Measurements from ENCODE around the gene SMYD3. TPM values are rescaled to one million over a fixed set of nuclear protein-coding genes. Genes with fewer than 3 reads are reported as not detected.

The SMYD3 gene
- total RNA-seq, 1 donor from 2014 or later, result 80.8 TPM

GRCh38 chr1:245990315-245991022 lies 516.6 kb downstream of the SMYD3 start:
- peaks cover 20% of the 10 kb centered on the region for H3K4me1 ChIP-seq (ENCODE audit: insufficient read depth, low read length)
- FAIRE-seq, result no peak
- no peak overlapping the region for H3K4me3 ChIP-seq (ENCODE audit: insufficient read depth, low read depth, low read length)
- Mint-ChIP-seq H3K4me1 (ENCODE audit: low read depth, unreplicated experiment) (peaks cover 24% of the 10 kb centered on the region), H3K4me3 (ENCODE audit: unreplicated experiment) (no peak overlapping the region), H3K27ac (ENCODE audit: unreplicated experiment) (no peak overlapping the region), H3K27me3 (ENCODE audit: low read depth, unreplicated experiment) (no peaks in the 10 kb centered on the region), H3K9me3 (ENCODE audit: unreplicated experiment) (no peaks in the 10 kb centered on the region), H3K36me3 (ENCODE audit: low read depth, unreplicated experiment) (peaks cover 8% of the 10 kb centered on the region)
- H2AFZ ChIP-seq (ENCODE audit: low read depth, low read length), result no peak overlapping the region
- H3K79me2 ChIP-seq (ENCODE audit: insufficient read depth, low read length), result no peaks in the 10 kb centered on the region
- no peak overlapping the region for H3K9ac ChIP-seq (ENCODE audit: low read length)
- H3K27me3 ChIP-seq (ENCODE audit: insufficient read depth, low read length), result no peaks in the 10 kb centered on the region
- TF ChIP-seq CTCF (IDR thresholded peaks at IDR 0.05; ENCODE audit: insufficient read depth, low read depth, low read length) (no peak), EZH2 (IDR thresholded peaks at IDR 0.05; ENCODE audit: insufficient read depth, low read length) (no peak)
- no peaks in the 10 kb centered on the region for H3K9me3 ChIP-seq (ENCODE audit: insufficient read depth, low read depth, low read length)
- H4K20me1 ChIP-seq (ENCODE audit: insufficient read depth, low read length), result no peaks in the 10 kb centered on the region
- no peak overlapping the region for H3K4me2 ChIP-seq (ENCODE audit: low read length)
- no peak overlapping the region for H3K27ac ChIP-seq (ENCODE audit: low read depth, low read length)
- H3K36me3 ChIP-seq (ENCODE audit: insufficient read depth, low read length), result no peaks in the 10 kb centered on the region
- no peak for DNase-seq (ENCODE audit: low read depth)

- Histone ChIP-seq H3K27ac (ENCODE audit: low read depth, low read length) (no peak overlapping the region), H3K79me2 (ENCODE audit: insufficient read depth, low read length) (no peaks in the 10 kb centered on the region), H3K4me2 (ENCODE audit: low read length) (no peak overlapping the region), H3K4me3 (ENCODE audit: insufficient read depth, low read depth, low read length) (no peak overlapping the region), H3K36me3 (ENCODE audit: insufficient read depth, low read length) (no peaks in the 10 kb centered on the region), H3K27me3 (ENCODE audit: insufficient read depth, low read length) (no peaks in the 10 kb centered on the region), H3K9me3 (ENCODE audit: insufficient read depth, low read depth, low read length) (no peaks in the 10 kb centered on the region), H4K20me1 (ENCODE audit: insufficient read depth, low read length) (no peaks in the 10 kb centered on the region), H3K4me1 (ENCODE audit: insufficient read depth, low read length) (peaks cover 20% of the 10 kb centered on the region), H3K9ac (ENCODE audit: low read length) (no peak overlapping the region), H2AFZ (ENCODE audit: low read depth, low read length) (no peak overlapping the region)
- H3K4me1 Mint-ChIP-seq (ENCODE audit: low read depth, unreplicated experiment), result peaks cover 22% of the 10 kb centered on the region
- H3K4me3 Mint-ChIP-seq (ENCODE audit: unreplicated experiment), result no peak overlapping the region
- no peaks in the 10 kb centered on the region for H3K27me3 Mint-ChIP-seq (ENCODE audit: low read depth, unreplicated experiment)
- no peak for FAIRE-seq
- TF ChIP-seq CTCF (IDR thresholded peaks at IDR 0.05; ENCODE audit: insufficient read depth, low read depth, low read length) (no peak), EZH2 (IDR thresholded peaks at IDR 0.05; ENCODE audit: insufficient read depth, low read length) (no peak)
- no peaks in the 10 kb centered on the region for H3K9me3 Mint-ChIP-seq (ENCODE audit: unreplicated experiment)
- H3K27ac Mint-ChIP-seq (ENCODE audit: unreplicated experiment), result no peak overlapping the region
- peaks cover 2% of the 10 kb centered on the region for H3K36me3 Mint-ChIP-seq (ENCODE audit: low read depth, unreplicated experiment)
- no peak for DNase-seq (ENCODE audit: low read depth)
Measured at GRCh38 chr1:245988393-245989078, 518.5 kb downstream of the SMYD3 start.

GRCh38 chr1:245987997-245988392 lies 519.1 kb downstream of the SMYD3 start:
- H3K4me2 ChIP-seq (ENCODE audit: low read length), result no peak overlapping the region
- H3K27me3 ChIP-seq (ENCODE audit: insufficient read depth, low read length), result no peaks in the 10 kb centered on the region
- peaks cover 20% of the 10 kb centered on the region for H3K4me1 ChIP-seq (ENCODE audit: insufficient read depth, low read length)
- Mint-ChIP-seq H3K36me3 (ENCODE audit: low read depth, unreplicated experiment) (peaks cover 1% of the 10 kb centered on the region), H3K27me3 (ENCODE audit: low read depth, unreplicated experiment) (no peaks in the 10 kb centered on the region), H3K4me3 (ENCODE audit: unreplicated experiment) (no peak overlapping the region), H3K4me1 (ENCODE audit: low read depth, unreplicated experiment) (peaks cover 22% of the 10 kb centered on the region), H3K9me3 (ENCODE audit: unreplicated experiment) (no peaks in the 10 kb centered on the region), H3K27ac (ENCODE audit: unreplicated experiment) (no peak overlapping the region)
- no peak overlapping the region for H3K27ac ChIP-seq (ENCODE audit: low read depth, low read length)
- H2AFZ ChIP-seq (ENCODE audit: low read depth, low read length), result no peak overlapping the region
- no peaks in the 10 kb centered on the region for H3K79me2 ChIP-seq (ENCODE audit: insufficient read depth, low read length)
- no peaks in the 10 kb centered on the region for H3K9me3 ChIP-seq (ENCODE audit: insufficient read depth, low read depth, low read length)
- no peaks in the 10 kb centered on the region for H3K36me3 ChIP-seq (ENCODE audit: insufficient read depth, low read length)
- no peak for TF ChIP-seq EZH2 (IDR thresholded peaks at IDR 0.05; ENCODE audit: insufficient read depth, low read length)
- no peak for TF ChIP-seq CTCF (IDR thresholded peaks at IDR 0.05; ENCODE audit: insufficient read depth, low read depth, low read length)
- no peaks in the 10 kb centered on the region for H4K20me1 ChIP-seq (ENCODE audit: insufficient read depth, low read length)
- H3K9ac ChIP-seq (ENCODE audit: low read length), result no peak overlapping the region
- FAIRE-seq (no peak), DNase-seq (ENCODE audit: low read depth) (no peak)
- H3K4me3 ChIP-seq (ENCODE audit: insufficient read depth, low read depth, low read length), result no peak overlapping the region

All from astrocyte (in vitro differentiated cells and primary cell).